Activated CD4-positive, alpha-beta T cell treated with anti-CD3 and anti-CD28 coated beads, Interleukin-10, Interleukin-2, amounts not matched to agents 100 ng/mL and 50 ng/mL, durations not matched to agents 16 hours and 8 hours (primary cell): ENCODE data around the gene GRSF1.
"Not testable (repeated sequence)": the region's sequence is repeated elsewhere in the genome, so short reads cannot be mapped to it uniquely, and the experiment has no call there.

Experiments used
- DNase-seq: peaks from one replicate; pipeline ENCODE4 v3.0.0-alpha.2; 2020

Gene GRSF1

GRCh38 chr4:70839589-70840093 lies at the start of gene GRSF1:
Gene GRSF1 (minus strand): TSS chr4:70839890. CDS start chr4:70839827, 63 bp downstream.
- peak; percentile 97 for DNase-seq

- DNase-seq = no peak
These were observed 45.5 kb upstream of the GRSF1 start for GRCh38 chr4:70885174-70885573.

GRCh38 chr4:70880739-70881138 lies 41.0 kb upstream of the GRSF1 start:
- DNase-seq = no peak

GRCh38 chr4:70877556-70877955 lies 37.9 kb upstream of the GRSF1 start:
- no peak for DNase-seq

GRCh38 chr4:70874268-70875156 lies 34.8 kb upstream of the GRSF1 start:
- no peak for DNase-seq

- no peak for DNase-seq
These were observed 33.5 kb upstream of the GRSF1 start for GRCh38 chr4:70873216-70873615.

GRCh38 chr4:70868778-70869177 lies 29.1 kb upstream of the GRSF1 start:
- no peak for DNase-seq

GRCh38 chr4:70863099-70863790 lies 23.6 kb upstream of the GRSF1 start:
- peak; percentile 25 for DNase-seq

- no peak for DNase-seq
These were observed 19.4 kb upstream of the GRSF1 start for GRCh38 chr4:70859066-70859465.

- DNase-seq = no peak
These were observed 18.8 kb upstream of the GRSF1 start for GRCh38 chr4:70858454-70858853.

- DNase-seq = no peak
These were observed 15.8 kb upstream of the GRSF1 start for GRCh38 chr4:70855464-70855863.

GRCh38 chr4:70849291-70849690 lies 9.6 kb upstream of the GRSF1 start:
- DNase-seq = no peak

GRCh38 chr4:70844180-70844579 lies 4.5 kb upstream of the GRSF1 start:
- no peak for DNase-seq

GRCh38 chr4:70842761-70843435 lies 3.2 kb upstream of the GRSF1 start:
- no peak for DNase-seq

- DNase-seq = no peak
These were observed 2.3 kb upstream of the GRSF1 start for GRCh38 chr4:70841951-70842350.

GRCh38 chr4:70841211-70841610 lies 1.5 kb upstream of the GRSF1 start:
- DNase-seq = no peak

GRCh38 chr4:70840631-70841030 lies 941 bp upstream of the GRSF1 start:
- not testable (repeated sequence) for DNase-seq

GRCh38 chr4:70840137-70840536 lies 447 bp upstream of the GRSF1 start:
- DNase-seq = peak; percentile 90

- DNase-seq = peak; percentile 73
These were observed 763 bp downstream of the GRSF1 start for GRCh38 chr4:70838666-70839588.

- no peak for DNase-seq
These were observed 1.5 kb downstream of the GRSF1 start for GRCh38 chr4:70838204-70838603.

GRCh38 chr4:70836081-70836480 lies 3.6 kb downstream of the GRSF1 start:
- no peak for DNase-seq

GRCh38 chr4:70833675-70834074 lies 6.0 kb downstream of the GRSF1 start:
- DNase-seq = no peak
